ENCODE measurements around the gene LAMA5. TPM values are rescaled to one million over a fixed set of nuclear protein-coding genes. Genes with fewer than 3 reads are reported as not detected.

The LAMA5 gene
- total RNA-seq, 1 donor: 11.1 TPM

DNA sequence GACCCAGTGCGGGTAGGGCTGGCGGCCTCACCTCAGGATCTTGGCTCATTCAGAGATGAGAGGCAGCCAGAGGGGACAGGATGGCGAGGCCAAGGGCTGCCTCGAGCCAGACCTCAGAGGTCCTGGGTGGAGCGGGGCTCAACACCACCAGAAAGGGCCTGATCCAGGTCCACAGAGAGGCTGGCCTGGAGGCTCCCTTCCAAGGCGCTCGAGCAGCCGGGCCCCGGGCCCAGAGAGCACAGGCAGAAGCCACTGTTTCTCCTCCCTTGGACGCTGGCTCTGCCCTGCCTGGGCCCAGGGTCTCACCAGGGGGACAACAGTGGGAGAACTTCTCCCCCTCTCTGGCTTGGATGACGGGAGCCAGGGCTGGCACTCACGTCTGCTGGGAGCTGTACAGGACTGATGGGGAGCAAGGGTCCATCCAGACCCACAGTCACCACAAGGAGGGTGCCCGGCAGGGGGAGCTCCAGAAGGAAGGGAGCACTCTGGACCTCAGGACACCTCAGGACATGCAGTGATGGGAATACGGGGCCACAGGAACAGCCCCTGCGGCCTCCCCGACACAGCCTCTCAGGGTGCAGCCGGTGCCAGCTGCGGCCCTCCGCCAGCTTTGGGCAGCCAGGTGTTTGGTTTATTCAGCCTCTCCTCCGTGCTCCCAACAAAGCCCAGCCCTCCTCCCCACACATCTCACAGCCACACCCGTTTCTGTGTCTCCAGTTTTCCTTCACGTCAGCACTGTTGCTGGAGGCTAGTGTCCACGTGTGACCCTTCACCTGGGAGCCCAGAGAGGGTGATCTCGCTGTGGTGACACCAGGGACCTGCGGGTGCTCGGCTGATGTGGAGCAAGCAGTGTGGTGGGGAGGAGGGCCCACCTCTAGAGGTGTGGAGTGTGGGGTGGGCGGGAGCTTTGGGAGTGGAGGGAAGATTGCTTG is 28.5 kb upstream of the LAMA5 start:
- H3K4me3 ChIP-seq (ENCODE audit: low read depth, low read length): no peak overlapping the region
- DNase-seq (ENCODE audit: low read depth): no peak
- TF ChIP-seq CTCF (IDR thresholded peaks at IDR 0.05; ENCODE audit: insufficient read depth, low read length): no peak

GRCh38 chr20:62394248-62395245 is 27.4 kb upstream of the LAMA5 start:
- no peak for TF ChIP-seq CTCF (IDR thresholded peaks at IDR 0.05; ENCODE audit: insufficient read depth, low read length)
- H3K4me3 ChIP-seq (ENCODE audit: low read depth, low read length): no peak overlapping the region
- DNase-seq (ENCODE audit: low read depth): no peak

DNA sequence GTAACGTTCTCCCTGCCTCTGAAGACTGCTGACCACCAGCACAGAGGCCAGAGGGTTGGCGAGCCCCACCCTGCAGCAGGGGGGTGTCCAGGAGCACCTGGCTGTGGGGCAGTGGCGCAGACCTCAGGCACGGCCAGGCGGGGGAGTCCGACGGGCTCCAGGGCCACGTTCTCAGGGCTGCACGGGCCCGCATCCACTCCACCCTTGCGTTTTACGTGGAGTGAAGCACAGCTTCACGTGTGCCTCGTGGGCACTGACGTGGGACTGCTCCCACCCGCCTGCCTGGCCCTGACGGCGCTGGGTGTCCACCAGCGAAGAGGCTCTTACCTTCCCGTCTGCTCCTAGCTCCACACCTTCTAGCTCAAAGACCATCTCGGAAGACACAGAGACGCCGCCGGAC is 26.7 kb upstream of the LAMA5 start:
- H3K4me3 ChIP-seq (ENCODE audit: low read depth, low read length): no peak overlapping the region
- TF ChIP-seq CTCF (IDR thresholded peaks at IDR 0.05; ENCODE audit: insufficient read depth, low read length): no peak
- DNase-seq (ENCODE audit: low read depth): no peak

DNA sequence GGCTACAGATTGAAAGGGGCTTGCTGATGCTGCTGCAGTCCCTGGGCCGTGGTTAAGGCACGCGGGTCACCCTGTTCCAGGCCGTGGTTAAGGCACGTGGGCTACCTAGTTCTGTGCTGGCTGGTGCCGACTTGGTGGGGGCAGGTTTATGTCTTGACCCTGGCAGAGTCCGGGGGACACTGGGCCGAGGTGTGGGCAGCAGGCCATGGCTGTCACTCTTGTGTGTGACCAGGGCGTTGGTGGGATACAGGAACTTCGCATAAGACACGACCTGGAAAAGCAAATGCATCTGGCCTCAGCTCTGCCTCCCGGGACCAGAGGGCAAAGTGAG is 26.2 kb upstream of the LAMA5 start:
- no peak for TF ChIP-seq CTCF (IDR thresholded peaks at IDR 0.05; ENCODE audit: insufficient read depth, low read length)
- no peak for DNase-seq (ENCODE audit: low read depth)
- no peak overlapping the region for H3K4me3 ChIP-seq (ENCODE audit: low read depth, low read length)

- no peak for DNase-seq (ENCODE audit: low read depth)
- H3K4me3 ChIP-seq (ENCODE audit: low read depth, low read length): no peak overlapping the region
- TF ChIP-seq CTCF (IDR thresholded peaks at IDR 0.05; ENCODE audit: insufficient read depth, low read length): no peak
Measured at GRCh38 chr20:62392621-62393334, 25.7 kb upstream of the LAMA5 start.

DNA sequence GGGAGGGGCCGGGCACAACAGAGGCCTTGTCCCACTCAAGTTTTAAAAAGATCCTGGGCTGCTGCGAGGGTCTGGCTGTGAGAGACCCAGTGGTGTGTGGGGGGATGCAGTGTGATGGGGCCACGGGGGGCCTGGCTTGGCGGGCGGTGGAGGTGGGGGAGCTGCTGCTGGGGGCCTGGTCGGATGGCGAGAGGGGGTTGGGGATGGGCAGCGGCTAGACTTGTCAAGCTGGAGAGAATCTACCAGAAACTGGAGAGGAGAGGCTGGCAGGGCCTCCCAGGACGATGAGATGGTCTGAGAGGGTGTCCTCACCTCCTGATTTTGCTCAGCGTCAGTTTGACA is 24.9 kb upstream of the LAMA5 start:
- no peak for TF ChIP-seq CTCF (IDR thresholded peaks at IDR 0.05; ENCODE audit: insufficient read depth, low read length)
- H3K4me3 ChIP-seq (ENCODE audit: low read depth, low read length): no peak overlapping the region
- no peak for DNase-seq (ENCODE audit: low read depth)

Measured in fibroblast of the aortic adventitia (primary cell).